NCI-H2107 treated with DMSO at 0.1 percent for 48 hours (cell line): ENCODE results near the gene FADD.

ENCODE experiments used
- DNase-seq: peaks from one replicate; lab custom pipeline; 2025; ENCODE audit not compliant: unreplicated experiment; lab: John Stamatoyannopoulos, UW

The FADD gene

DNA sequence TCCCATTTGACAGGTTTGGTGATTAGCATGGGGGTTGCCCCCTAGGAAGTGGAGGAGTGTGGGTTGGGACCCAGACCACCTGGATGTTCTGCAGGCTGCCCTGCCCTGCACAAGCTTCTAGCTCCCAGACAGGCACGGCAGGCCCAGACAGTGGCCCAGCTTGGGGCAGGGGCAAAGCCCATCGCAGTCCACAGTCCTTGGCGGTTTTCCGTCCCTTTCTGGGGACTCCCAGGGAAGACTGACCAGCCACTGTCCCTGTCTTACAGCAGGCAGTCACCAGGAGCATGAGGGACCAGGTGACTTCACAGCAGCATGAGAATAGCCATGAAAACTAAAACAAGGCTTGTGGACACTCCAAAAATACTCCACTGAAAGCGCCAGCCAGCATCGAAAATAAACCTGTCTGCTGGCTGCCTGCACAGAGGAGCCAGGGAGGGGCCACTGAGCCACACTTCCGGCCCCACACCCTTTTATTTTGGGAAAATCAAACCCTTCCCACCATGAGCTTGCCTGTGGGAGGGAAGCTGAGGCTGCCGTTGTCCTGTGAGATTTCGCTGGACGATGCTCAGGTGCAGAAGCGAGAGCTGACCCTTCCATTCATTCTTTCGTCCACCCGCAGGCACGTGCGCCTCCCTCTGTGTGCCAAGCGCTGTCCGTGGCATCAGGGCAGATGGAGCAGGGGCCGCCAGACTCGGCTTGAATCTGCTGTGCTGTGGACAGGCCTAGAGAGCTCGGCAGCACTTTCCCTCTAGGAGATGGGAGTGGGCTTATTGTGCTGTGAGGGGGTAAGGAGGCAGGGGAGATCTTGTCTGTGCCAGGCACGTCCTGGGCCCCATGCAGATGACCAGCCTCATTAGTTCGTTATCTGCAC, 28.0 kb downstream of the FADD start:
- no peak for DNase-seq

DNA sequence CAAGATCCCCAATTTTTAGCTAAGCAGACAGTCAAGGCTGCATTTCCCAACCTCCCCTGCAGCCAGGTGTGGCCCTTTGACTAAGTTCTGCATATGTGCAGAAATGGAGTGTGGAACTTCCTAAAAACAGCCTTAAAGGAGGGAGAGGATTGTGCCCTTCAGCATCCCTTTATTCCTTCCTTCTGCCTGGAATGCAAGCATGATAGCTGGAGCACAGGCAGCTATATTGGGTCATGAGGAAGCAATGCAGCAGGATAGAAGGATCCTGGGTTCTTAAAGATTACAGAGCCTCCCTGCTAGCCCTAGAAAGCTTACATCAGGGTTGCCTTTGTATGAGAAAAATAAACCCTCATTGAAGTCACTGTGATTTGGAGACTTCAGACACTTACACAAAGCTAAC, 29.9 kb downstream of the FADD start:
- DNase-seq, result no peak

DNA sequence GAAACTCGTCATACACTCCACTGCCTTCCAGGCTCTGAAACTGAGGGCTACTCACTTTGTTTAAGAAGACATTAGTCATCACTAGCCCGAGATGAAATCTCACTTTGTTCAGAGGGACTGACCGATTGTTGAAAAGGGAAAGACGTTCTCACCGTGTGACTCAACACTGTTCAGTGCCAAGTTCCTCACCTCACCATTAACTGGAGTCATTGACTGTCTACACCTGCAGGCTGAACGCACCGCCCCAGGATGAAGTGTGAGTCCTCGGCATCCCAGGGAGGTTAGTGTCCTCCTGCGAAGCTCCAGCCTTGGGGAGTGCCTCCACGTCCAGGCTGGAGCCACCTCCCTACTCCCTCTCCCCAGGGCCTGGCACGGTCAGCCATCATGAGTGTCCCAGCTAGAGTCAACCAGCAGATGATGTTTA, 30.4 kb downstream of the FADD start:
- DNase-seq, result no peak

DNA sequence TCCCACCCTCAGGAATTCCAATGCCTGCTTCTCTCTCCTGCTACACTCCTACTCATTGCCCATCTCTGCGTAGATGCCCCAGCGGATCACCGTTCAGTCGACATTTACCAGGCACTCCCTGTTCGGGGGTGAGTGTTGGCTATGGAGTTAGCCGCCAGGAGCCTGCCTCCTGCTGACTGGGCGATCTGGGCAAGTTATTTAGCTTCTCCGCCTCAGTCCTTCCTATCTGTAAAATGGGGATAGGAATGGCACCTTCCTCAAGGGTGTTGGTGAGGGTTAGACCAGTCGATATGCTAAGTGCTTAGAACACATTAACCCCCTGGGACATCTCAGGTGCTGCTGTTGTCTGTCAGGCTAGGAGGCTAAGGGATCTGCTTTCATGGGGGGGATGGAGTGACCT, 30.9 kb downstream of the FADD start:
- DNase-seq, result no peak

DNA sequence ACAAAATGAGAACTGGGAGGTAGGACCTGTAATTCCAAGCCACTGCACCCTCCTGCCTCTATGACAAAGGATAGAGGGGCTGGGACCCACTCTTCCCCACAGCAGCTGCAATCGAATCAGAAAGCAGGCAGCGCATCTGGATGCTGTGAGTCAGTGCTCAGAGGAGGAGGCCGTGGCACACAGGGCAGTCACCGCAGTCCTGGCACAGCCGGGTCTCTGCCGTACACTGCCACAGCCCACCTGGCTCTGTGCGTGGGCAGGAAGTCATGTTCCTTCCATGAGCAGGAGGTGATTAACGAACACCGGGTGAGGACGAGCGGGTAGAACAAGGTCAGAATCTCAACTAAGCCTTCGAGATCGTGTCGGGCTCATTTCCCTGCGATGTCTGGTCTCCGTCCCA, 37.2 kb downstream of the FADD start:
- DNase-seq, result no peak

DNA sequence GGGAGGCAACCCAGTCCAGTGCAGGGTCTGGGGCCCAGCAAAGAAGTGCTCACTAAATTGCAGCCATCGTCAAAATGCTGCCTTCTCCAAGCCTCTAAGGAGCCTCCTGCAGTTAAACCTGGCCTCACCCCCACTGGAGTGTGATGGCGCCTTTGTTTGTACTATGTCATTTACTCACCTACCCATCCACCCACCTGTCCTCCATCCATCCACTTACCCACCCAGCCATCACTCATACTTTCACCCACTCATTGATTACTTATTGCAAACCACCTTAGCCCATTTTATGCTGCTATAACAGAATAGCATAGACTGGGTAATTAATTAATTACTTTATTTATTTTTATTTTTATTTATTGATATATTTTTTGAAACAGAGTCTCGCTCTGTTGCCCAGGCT, 38.6 kb downstream of the FADD start:
- no peak for DNase-seq

DNA sequence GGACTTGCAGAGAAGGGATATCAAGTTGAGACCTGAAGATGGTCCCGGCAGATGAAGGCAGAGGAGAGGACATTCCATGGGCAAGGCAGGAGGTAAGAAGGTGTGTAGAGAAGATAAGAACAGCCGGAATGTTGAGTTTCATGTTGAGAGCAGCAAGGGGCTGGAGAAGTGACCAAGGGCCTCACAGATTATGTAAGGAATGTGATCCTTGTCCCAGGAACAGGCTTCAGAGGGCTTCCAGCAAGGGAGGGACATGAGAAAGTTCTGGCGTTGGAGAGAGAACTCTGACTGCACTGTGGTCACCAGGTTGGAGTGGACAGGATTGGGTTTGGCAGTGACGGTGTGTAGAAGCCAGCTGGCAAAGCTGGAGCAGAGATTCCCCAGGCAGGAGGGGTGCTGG, 39.8 kb downstream of the FADD start:
- no peak for DNase-seq

DNA sequence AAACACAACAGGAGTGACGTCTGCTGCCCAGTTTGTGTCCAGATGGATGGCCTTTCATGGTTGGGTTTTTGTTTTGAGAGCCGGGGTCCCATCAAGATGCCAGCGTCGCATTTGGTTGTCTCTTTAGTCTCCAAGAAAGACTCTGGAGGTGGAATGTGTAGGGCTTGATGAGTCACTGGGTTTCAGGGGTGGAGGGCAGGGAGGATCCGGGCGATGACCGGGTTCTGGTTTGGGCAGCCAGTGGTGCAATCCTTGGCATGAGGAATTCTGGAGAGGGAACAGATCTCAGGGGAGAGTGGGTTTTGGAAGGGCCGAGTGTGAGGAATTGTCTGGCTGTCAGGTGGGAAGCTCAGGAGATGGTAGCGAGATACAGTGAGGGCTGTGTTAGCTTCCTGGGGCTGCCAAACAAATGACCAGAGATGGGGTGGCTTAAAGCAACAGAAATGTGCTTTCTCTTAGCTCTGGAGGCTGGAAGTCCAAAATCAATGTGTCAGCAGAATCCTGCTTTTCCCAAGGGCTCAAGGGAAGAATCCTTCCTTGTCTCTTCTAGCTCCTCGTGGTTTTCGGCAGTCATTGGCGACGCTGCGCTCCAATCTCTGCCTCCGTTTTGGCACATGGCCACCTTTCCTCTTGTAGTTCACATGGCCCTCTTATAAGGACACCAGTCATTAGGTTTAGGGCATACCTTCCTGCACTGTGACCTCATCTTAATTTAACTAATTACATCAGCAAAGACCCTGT, 41.0 kb downstream of the FADD start:
- no peak for DNase-seq

DNA sequence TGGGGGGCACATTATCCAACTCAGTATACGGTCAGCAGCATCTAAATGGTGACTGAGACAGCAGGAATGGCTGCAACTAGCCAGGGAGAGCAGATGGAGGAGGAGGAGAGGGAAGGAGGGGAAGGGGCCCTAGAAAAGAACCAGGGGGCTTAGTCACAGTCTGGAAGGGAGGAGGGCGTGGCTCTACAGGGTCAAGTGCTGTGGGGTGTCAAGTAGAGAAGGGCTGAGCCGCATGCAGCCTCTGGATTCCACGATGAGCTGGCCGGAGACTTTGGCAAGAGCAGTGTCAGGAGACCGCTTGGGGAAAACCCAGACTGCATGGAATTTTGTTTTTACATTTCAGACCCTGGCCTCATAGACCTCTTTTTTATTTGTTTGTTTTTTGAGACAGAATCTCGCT, 41.6 kb downstream of the FADD start:
- DNase-seq, result no peak

DNA sequence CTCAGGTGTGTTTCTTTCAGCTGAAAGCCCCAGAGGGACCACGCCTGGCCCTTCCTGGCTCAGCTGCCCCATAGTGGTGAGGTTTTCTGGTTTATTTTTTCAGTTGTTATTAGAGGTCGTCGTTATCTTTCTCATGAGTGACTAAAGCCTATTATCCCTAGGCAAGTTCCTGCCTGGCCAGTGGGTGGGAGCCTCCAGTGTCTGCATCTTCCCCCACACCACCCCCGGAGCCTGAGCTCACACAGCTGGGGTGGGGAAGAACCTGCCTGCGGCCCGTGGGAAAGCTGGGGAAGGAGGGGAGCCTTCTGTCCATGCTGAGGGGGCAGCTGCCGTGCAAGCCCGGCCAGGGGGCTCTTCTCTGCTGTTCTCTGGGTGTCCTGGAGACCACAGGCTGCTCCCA, 43.1 kb downstream of the FADD start:
- DNase-seq, result no peak

DNA sequence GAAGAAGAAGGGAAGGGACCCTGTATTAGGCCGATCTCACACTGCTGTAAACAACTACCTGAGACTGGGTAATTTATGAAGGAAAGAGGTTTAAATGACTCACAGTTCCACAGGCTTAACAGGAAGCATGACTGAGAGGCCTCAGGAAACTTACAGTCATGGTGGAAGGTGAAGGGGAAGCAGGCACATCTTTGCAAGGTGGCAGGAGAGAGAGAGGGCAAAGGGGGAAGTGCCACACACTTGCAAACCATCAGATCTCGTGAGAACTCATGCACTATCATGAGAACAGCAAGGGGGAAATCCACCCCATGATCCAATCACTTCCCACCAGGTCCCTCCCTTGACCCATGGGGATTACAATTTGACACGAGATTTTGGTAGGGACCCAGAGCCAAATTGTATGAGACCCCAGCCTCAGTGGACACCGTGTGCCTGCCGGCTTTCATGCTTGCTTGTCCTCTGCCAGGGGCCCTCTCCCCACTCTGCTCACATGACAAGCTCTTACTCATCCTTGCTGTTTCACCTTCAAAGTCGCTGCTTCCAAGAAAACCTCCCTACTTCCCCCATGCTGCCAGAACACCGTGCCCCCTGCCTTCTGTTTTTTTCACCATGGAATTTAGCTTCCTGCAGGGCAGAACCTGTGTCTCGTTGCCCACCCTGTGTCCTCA, 44.1 kb downstream of the FADD start:
- DNase-seq, result no peak

DNA sequence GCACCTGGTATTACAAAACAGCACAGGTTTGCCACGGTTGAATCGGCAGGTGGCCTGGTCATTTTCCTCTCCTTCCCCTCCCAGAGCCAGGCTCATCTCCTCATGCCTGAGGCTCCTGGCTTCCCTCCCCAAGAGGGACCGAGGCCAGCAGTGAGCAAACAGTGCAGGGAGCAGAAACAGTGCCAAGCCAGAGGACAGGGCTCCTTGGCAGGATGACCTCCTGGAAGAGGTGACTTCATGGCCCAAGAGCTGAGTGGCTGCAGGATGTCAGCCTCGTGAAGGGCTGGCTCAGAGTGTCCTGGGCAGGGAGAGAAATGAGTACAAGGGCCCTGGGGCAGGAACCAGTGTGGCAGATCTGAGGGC, 44.6 kb downstream of the FADD start:
- DNase-seq, result no peak

DNA sequence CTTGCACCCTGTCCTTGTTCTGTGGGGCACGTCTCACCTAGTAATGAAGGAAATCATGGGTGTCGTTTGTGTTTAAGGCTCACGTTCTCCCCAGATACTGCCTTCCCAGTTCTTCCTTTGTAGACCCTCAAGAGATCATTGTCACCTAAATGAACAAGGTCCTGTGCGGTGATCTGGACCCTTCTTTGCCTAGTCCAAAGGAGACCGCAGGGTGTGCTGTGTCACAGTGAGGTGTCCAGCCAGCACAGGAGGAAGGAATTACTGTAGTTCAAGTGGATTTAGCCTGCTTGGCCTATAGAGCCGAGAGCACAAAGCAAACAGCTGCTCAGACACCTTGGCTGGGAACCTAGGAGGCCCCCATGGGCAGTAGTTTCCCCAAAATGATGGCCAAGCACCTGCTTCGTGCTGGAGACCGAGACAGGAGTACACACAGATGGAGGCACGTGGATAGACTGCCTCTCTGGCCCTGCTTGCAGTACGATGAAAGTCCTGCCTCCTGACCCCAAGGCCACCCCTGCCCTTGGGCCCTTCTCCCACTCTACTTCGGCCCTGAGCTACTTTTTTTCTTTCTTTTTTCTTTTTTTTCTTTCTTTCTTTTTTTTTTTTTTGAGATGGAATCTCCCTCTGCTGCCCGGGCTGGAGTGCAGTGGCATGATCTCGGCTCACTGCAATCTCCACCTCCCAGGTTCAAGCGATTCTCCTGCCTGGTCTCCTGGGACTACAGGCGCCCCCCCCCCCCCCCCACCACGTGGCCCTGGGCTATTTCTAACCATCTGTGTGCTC, 48.0 kb downstream of the FADD start:
- DNase-seq, result no peak

DNA sequence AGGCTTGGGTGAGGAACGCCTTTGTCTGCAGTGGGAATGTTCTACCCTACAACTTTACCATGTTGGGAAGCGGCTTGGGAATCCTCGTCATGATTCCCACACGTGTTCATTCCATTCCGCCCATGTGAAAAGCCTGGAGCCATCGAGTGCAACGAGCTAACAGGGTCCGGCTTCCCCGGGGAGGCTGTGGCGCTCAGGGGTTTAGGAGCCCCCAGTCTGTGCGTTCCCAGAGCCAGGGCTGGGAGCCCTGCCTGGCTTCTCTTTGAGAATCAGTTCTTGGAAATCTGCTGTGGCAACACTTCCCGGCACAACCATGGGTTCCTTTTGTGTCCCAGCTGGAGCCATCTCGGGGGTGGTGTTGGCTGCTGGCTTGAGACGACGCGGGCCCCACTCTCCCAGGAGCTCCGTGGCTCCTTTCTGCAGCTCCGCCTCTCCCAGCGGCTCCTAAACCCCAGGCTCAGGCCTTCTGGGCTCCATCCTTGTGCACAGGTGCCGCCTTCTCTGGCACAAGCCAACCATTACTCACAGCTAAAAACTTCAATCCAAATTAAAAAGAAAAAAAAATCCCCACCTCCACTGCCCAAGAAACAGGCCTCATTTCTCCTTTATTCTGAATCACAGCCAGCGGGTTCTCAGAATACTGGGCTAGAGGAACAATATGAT, 48.7 kb downstream of the FADD start:
- DNase-seq, result no peak

DNA sequence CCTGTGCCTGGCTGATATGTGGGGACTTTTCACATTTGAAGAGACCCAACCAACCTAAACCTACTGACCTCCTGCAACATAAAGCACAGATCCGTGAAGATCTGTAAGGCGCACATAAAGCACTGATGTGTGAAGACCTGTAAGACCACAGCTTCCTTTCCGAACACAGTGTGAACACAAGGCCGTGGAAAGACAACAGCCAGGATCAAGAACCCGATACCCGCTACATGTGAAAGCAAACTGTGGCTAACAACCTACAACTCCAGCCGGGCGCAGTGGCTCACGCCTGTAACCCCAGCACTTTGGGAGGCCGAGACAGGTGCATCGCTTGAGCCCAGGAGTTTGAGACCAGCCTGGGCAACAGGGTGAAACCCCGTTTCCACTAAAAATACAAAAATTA, 49.7 kb downstream of the FADD start:
- no peak for DNase-seq

DNA sequence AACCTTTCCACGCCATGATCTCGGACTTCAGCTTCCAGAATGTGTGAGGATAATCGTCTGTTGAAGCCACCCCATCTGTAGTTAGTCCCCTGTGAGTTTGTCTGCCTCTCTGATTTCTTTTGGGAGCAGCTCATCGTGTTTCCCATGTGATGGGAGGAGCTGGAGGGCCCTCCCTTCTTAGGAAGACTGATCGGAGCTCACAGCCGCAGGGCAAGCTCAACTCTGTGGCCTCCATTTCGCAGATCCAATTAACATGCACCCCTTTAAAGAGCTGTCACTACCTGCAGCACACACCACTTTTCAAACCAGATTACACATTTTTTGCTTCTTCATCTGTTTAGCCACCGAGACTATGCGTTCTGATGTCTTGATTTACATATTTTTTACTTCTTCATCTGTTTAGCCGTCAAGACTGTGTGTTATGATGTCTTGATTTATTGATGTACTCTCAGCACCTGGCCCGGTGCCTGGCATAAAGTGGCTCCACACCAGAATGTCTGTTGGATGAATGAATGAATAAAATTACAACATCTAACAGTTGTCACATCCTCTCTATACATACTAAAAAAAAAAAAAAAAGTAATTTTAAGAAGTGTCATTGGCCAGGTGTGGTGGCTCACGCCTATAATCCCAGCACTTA, 52.5 kb downstream of the FADD start:
- DNase-seq, result no peak
